SK-N-MC (cell line): ENCODE measurements around the gene CAPG.

ENCODE experiments used
- DNase-seq: peaks from one replicate; pipeline ENCODE4 v3.0.0-alpha.2; 2011; ENCODE audit warnings: low read depth, low spot score
- H3K27ac ChIP-seq: fragments of 200-600 bp; sonication (generic); 2 replicates; pipeline ENCODE4 v1.5.1; 2016; ENCODE audit warnings: mixed run types
- H3K36me3 ChIP-seq: fragments of 200-600 bp; sonication (generic); 2 replicates; pipeline ENCODE4 v1.6.1; 2017; ENCODE audit warnings: antibody characterized with exemption, low read length, mixed read lengths; ENCODE audit not compliant: insufficient read depth
- H3K4me3 ChIP-seq: fragments of 200-600 bp; sonication (generic); 2 replicates; pipeline ENCODE4 v1.5.1; 2016
- H3K9ac ChIP-seq: fragments of 200-600 bp; sonication (generic); 2 replicates; pipeline ENCODE4 v1.8.0; 2017; ENCODE audit warnings: mixed run types, mixed read lengths; ENCODE audit not compliant: insufficient read length
- H3K9me3 ChIP-seq: fragments of 200-600 bp; sonication (generic); 2 replicates; pipeline ENCODE4 v1.6.1; 2017; ENCODE audit warnings: low read depth, mild to moderate bottlenecking, antibody characterized with exemption, low read length, moderate library complexity, mixed read lengths
- EZH2 ChIP-seq: fragments of 200-600 bp; sonication (generic); IDR thresholded peaks from one replicate; pipeline ENCODE4 v1.6.1; 2017; ENCODE audit warnings: antibody characterized with exemption
- FOXP2 ChIP-seq: optimal IDR thresholded peaks from 2 replicates; pipeline ENCODE3; 2011; ENCODE audit warnings: mild to moderate bottlenecking, moderate library complexity; ENCODE audit not compliant: insufficient read depth; ENCODE audit errors: extremely low read length, control extremely low read depth
- POLR2AphosphoS5 ChIP-seq: IDR thresholded peaks from 2 replicates; pipeline ENCODE4 v1.6.1; 2012; ENCODE audit warnings: mild to moderate bottlenecking, low read depth, low read length, borderline replicate concordance

CAPG gene

DNA sequence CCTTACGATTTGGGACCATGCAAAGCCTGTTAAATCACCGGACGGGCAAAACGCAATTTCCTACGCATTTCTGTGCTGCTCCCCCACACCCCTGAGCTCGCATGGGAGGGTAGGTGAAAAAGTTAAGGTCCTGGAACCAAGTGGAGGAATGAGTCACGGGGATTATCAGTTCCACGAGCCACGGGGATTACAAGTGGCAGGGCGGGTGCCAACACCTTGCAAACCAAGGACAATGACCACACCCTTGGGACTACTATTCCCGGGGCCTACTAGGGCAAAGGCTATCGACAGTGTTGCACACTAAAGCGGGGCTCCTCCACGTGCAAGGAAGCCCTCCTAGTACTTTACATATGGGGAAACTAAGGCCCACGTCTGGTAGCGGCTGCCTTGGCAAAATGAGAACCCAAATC is 56.3 kb downstream of the CAPG start:
- Histone ChIP-seq H3K27ac (no peak overlapping the region), H3K4me3 (peak overlapping the region; percentile 90), H3K9ac (peak overlapping the region; percentile 74), H3K36me3 (peaks cover 21% of the 10 kb centered on the region; the same call in 1 of the 2 replicates), H3K9me3 (no peaks in the 10 kb centered on the region)
- no peak for DNase-seq
- no peak for TF ChIP-seq POLR2AphosphoS5
- no peak for TF ChIP-seq FOXP2
- TF ChIP-seq EZH2: no peak

GRCh38 chr2:85347599-85347998 is 62.6 kb downstream of the CAPG start:
- Histone ChIP-seq H3K9me3 (no peaks in the 10 kb centered on the region), H3K27ac (no peak overlapping the region), H3K36me3 (peaks cover 12% of the 10 kb centered on the region; the same call in 1 of the 2 replicates), H3K9ac (no peak overlapping the region), H3K4me3 (no peak overlapping the region)
- TF ChIP-seq EZH2: no peak
- TF ChIP-seq POLR2AphosphoS5: no peak
- no peak for TF ChIP-seq FOXP2
- no peak for DNase-seq
